NCI-H526 treated with DMSO at 0.1 percent for 48 hours (cell line): ENCODE data around the gene DMBT1.
A peak's percentile ranks its signal among the peaks of the same experiment; 100 is the strongest.

Source experiments
- DNase-seq: peaks from one replicate; lab custom pipeline; 2025; lab: John Stamatoyannopoulos, UW

Gene DMBT1

DNA sequence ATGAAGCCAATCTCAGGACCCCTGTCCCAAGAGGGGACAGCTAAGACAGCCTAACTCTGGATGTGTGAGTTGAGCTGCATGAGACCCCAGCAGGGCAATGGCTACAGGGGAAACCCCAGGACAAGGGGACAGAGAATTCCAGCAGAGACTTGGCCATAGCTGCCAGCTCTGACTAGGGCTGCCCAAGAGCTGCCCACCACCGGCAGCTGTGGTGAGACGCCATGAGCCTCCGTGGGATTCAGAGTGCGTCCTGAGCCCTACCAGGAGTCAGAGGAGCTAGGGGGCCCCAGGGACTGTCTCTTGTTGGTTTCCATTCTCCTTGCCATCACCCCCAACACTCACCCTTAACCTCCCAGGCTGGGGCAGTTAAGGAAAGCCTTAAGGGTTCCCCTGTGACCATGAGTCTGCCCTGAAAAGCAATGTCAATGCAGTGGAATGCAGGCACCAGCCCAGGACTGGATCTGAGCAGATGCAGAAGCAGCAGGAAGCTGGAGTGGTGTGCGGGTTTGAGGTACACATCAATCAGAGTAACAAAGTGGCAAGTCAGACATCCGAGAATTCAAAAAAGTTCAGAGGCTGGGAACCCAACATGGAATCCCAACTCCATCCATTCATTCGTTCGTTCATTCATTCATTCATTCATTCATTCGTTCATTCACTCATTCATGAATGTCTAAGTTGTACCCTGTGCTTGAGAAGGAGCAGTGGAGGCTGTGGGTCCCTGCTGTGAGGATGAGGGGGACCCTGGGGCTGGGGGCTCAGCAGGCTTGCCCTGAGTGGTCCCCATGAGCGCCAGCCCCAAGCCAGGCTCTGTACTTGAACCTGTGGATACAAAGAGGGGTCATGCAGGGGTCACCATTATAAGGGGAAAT lies 86.2 kb downstream of the DMBT1 start:
- DNase-seq, result no peak

DNA sequence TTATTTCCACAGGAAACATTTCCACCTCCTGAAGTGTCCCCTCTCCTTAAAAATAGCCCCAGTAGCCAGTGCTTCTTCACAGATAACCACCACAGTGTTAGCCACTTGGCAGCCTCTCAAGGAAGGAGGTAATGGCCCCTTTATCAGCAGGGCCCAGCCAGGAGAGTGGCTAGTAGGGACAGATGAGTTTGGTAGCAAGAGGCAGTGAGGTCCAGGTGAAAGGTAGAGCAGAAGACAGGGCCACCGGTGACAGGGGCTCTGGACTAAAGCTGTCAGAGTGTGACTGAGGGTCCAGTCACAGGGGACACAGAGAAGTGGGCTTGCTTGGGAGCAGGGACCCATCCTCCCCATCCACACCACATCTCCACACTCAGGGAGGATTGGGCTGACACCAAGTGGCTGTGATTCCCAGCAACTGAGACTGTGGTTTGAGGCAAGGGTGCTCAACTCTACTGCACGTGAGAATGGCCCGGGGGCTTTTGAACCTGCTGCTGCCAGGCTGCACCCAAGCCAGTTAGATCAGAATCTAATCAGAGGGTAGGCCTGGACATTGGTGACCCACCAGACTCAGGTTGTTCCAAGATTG lies 86.9 kb downstream of the DMBT1 start:
- DNase-seq, result no peak

DNA sequence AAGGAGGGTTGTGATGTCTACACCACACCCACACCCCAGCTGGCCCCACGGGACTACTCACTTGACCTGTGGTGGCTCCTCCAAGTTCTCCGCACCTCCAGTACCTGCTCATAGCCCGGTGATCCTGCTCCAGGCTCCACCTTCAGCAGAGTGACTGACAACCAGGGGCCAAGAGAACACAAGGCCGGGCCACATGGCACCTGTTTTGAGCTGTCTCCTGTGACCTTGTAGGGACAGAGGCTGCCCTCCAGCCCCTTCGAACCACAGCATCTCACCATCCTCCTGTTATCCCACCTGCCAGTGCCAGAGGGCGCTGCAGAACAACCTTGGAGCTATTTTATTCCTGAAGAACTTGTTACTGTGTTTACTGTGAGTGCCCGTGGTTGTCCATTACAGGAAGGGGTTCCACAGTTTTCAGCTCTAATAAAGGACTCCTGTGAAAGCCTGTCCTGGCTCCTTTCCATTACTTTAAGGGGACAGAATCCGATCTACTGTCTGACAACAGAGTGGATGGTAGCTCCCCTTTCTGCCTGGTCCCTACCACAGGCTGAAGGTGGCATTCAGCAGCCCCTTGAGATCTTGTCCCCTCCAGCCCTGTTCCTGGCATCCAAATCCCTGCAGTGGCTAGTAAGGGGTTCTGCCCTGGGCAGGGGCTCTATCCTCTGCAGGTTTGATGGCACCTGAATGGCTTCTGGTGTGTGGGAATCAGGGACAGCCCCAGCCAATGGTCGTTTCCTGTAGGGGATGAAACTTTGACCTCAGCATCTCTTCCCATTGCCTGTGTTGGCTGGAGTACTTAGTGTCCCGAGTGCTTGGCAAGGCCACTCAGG lies 88.3 kb downstream of the DMBT1 start:
- DNase-seq, result peak; percentile 28

DNA sequence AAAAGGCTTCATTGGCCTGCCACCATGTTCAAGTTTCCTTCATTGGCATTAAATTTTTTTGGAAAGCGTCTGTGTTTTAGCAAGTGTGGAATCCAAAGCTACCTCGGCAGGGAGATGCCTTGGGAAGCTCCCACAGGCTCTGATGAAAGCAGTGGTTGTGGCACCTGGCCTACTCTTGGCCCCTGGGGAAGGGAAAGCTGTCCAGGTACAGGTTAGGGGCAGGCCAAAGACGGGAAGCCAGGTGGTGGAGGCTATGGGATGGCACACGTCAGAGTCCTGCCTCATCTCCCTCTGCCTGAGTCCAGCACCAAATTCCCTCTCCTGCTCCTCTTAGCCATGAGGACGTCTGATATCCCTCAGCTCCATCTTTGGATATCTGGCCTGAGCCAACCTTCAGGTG lies 89.3 kb downstream of the DMBT1 start:
- DNase-seq, result no peak

DNA sequence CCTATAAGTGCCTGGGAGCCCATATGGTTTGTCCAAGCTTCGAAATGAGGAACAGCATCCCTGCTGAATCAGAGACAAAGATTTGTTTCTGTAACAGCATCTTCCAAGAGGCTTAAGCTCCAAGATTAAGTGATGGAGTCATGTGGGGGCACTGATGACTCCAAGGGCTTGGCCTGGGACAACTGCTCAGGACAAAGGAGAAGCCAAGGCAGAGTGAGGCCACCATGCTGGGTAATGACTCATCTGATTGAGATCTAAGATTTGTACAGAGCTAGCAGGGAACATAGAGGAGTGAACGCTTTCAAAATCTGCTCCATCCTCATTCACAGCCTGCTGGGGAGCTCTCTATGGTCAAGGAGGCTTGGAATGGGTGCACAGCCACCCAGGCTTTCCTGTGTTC lies 89.8 kb downstream of the DMBT1 start:
- DNase-seq, result no peak

DNA sequence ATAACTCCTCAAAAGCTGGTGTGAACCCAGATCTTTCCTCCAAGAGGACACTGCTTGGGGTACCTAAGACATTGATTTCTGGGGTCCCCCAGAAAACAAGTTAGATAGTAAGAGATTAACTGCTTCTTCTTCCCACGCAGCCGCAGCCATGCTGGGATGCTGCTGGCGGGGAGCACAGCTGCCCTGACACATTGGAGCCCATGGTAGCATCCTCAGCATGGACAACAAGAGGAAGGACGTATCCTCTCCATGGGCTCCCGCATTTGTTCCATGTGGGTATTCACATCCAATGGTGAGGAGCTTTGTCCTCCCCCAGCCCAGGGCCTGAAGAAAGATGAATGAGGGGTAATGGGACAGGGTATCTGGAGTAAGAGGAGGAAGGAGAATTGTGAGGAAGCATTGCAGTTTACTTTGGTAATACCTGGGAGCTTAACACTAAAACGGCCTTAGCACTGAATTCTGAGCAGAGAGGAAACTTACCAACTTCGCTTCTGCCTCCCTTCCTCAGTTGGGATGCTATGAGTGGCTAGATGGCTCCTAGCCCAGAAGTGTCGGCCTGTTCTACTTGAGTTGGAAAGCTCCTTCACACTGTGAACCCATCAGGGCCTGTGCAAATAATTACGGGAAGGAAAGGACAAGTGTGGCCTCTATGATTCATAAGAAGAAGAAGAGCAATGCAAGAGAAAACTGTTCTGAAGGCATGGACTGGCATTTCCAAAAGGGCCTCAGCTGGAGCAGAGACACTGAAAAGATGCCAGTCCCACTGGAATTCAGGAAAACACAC lies 95.2 kb downstream of the DMBT1 start:
- DNase-seq, result no peak

DNA sequence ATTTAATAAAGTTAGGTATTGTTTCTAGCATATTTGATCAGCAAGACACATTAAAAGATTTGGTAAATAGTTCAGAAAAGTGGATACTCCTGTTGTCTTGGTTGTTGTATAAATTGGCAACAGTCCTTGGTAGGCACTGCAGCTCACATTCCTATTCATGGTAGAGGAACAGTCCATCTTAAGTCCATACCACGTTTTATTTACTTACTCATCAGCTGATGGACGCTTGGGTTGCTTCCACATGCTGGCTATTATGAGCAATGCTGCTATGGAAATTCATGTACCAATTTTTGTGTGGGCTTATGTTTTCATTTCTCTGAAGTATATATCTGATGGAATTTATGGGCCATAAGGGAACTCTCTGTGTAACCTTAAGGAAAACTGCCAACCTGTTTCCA lies 95.8 kb downstream of the DMBT1 start:
- DNase-seq, result no peak

DNA sequence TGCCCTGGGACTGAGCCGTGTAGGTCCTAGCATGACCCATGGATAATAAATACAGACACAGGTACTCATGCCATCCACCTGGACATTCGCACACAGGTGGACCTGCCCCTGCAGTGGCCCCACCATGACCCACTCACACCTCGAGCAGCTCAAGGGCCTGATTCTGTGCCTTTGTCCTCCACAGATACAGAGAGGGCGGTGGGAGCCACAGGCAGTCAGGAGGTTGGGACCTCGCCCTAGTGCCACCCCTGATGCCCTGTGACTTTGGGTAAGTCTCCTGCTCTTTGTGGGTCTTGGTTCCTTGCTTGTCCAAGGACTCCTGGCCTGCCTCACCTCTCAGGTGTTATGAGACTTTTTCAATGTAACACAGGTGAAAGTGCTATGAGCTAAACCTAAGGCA lies 96.2 kb downstream of the DMBT1 start:
- no peak for DNase-seq

DNA sequence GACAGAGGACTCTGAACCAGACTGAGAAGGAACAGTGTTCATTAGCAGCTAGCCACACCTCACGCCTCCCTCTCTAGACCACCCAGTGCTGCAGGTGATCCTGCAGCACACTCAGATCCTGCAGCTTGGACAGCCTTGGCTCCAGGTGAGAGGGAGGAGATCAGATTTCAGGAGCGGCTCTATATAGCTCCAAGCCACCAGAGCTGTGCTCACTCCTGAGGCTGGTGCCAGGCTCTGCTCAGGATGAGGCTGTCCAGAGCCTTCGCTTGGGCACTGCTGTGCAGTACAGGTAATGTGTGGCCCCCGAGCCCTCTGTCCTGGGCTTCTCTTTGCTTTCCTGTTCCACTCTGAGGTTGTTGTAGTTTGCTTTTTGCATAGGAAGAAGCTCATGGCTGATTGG lies 96.7 kb downstream of the DMBT1 start:
- DNase-seq, result no peak

DNA sequence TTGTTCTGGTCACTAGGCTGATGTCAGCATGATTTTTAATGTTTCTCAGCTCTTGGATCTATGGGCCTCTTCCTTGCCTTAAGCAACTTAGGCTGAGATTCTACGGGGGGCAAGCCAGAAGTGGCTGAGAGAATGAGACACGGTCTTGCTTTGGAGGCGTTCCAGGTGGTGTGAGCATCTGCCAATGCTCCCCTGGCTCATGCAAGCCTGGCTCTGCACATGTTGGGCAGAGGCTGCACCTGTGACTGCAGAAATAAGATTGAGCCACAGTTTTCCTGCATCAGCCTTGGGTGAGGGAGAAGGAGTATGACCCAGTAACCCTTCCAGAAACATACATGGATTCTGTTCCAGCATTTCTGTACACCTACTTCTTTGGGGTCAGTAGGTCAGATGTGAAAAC lies 97.2 kb downstream of the DMBT1 start:
- DNase-seq, result no peak

DNA sequence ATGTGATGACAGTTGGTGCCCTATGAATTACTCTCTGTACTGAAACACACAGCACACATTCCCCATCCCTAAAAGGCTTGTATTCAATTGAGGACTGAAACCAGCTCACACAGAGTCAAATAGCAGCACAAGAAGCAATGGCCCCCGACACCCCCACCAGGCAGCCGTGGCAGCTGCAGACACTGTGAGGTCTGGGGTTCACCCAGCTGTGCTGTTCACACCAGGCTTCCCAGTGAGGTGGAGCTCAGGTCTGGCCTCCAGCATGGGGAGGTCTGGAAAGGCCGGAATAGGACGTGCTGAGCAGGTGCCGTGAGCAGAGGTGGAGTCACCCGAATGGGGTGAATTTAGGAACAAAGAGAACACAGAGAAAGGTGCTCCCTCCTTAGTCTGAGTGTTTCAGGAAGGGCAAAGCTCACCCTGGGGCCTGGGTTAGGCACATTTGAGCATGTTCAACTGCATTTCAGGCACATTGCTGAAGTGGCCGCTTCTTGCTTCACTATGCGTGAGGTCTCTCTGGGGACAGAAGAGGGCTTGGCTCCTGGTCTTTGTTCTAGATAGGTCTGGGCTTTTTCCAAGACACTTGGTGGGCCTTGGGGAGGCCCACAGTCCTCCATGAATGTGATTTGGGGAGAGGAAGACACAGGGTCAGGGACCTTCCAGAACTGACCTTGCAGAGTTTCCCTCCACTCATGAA lies 97.9 kb downstream of the DMBT1 start:
- DNase-seq, result no peak

DNA sequence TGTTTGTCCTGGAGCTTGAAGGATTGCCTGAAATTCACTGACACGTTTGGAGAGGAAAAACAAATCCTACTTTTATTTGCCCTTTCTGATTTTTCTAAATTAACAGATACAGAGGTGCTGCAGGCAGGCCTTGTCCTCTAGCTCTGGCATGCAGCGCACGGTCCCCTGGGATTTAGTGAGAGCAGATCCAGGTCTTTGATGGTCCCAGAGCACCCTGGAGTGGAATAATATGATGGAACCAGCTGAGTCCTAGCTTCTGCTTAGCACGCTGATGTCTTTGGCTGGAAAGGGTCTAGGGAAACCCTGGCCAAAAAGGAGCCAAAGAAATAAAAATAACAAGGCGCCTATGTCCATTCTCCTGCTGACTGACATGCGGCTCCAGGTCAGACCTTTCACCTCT lies 98.6 kb downstream of the DMBT1 start:
- no peak for DNase-seq

DNA sequence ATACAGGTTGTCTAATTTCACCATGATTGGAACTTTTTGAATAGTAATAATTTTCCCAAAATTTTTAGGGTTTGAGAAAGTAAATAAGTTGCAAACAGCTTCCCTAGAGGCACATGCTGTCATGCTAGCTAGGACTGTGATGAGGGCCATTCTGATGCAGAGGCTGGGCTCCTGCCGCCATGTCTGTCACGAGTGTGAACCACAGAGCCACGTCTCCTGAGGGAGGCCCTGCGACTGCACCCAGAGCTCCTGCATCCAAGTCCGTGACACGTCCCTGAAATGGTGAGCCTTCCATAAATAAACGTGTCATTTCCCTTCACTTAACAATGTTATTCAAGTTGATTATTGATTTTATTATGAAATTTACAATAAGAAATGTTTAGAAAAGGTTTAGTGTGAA lies 99.1 kb downstream of the DMBT1 start:
- no peak for DNase-seq

DNA sequence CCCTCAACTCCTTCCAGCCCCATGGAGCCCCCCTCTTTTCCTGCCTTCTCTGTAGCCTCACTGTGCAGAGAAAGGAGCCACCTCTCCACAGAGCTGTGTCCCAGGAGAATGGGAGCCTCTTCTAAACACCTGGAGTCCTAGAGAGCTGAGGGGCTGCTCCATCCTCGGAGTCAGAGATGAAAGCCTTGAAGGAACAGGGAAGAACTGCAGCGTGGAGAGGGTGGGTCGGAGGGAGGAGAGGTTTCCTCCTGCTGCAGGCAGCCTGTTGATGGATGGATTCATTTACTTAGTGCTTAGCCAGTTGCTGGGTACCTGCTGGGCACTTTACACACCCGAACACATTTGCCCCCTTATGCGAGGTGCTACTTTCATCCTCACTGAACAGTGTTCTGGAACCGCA lies 100.1 kb downstream of the DMBT1 start:
- DNase-seq, result no peak

DNA sequence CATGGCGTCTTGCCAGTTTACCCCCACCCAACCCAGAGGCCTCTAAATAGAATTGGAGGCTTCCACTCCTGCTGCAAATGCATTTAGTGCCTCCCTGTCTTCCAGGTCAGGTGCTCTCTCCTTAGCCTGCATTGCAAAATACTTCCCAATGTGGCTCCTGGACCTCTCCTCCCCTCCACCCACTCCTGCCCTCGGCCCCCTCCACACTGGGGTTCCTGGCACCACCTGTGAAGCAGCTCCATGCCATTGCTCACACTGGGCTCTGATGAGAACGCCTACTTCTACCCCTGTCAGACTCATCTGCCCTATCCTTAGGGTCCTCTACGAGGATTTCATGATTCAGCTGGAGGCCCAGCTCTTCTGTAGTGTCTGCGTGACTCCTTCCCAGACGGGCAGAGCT lies 101.7 kb downstream of the DMBT1 start:
- no peak for DNase-seq

DNA sequence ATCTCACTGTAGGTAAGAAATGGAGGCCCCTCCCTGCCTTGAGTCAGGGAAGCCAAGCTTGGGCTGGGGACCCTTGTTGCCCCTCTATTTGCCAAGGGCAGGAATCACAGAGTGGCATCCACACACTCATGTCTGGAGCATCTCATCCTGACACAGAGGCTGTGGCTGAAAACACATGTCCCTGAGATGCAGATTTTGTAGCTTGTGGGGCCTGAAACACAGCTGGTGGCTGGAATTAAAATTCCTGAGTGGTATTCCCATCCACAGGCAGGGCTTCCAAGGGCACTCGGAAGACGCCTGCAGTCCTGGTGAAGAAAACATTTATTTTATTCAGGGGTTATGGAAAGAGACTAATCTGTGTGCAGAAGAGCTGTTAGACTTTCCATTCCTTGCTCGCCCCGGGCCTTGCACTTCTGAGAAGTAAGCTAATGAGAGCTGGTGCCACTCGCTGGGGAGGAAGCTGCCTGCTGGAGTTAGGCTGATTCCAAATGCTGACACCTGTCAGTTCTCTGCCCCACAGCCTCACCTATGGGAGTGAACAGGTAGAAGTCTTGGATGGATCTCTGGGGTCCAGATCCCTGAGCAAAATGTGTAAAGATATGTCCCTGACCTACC lies 103.1 kb downstream of the DMBT1 start:
- no peak for DNase-seq

DNA sequence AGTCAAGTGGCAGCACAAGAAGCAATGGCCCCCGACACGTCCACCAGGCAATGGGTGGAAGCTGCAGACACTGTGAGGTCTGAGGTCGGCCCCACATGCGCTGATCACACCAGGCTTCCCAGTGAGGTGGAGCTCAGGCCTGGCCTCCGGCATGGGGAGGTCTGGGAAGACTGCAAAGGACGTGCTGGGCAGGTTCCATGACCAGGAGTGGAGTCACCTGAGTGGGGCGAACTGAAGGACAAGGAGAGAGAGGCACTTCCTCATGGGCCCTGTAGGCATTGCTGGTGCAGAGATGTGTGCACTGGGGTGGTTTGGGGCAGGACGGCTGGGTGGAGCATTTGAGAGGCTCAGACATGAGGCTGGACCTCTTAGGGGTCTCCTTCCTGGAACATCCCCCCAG lies 103.9 kb downstream of the DMBT1 start:
- DNase-seq, result no peak

DNA sequence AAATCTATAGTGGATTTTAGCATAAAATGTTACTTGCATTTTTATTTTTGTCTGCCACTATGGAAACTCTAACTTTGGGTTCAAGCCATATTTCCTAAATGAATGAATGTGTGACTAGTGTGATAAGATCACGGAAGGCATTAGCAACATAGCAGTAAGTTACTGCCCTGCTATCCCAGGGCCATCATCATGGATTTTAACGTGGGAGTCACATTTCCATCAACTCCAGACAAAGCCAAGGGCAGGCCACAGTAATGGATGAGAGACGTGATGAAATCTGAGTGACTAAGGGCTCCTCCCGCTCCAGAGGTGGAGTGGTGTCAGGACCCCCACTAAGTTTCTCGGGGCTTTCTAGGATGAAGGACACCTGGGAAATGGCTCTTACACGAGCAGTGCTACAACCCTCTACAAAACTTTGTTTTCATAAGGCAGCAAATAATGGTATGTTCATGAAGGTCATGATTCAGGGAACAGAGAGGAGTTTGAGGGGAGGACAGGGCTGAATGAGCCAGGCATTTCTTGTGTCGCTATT lies 104.8 kb downstream of the DMBT1 start:
- DNase-seq, result no peak

DNA sequence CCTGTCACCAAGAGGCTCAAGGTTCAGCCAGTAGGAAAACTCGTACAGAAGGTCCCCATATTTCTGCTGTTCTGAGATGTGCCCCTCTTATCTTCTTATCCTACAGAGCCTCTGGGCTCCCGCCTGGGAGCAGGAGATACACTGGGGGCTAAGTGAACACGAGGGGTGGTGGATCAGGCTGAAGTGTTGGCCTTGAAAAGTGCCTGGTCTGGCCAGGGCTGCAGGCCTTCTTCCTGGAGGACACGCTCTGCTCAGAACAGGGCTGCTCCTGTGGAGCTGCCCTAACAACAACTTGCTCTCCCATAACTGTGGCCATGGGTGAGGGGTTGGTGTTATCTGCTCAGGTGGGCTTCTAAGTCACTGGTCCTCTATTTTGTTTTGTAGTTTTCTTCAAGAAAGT lies 105.4 kb downstream of the DMBT1 start:
- DNase-seq, result no peak

DNA sequence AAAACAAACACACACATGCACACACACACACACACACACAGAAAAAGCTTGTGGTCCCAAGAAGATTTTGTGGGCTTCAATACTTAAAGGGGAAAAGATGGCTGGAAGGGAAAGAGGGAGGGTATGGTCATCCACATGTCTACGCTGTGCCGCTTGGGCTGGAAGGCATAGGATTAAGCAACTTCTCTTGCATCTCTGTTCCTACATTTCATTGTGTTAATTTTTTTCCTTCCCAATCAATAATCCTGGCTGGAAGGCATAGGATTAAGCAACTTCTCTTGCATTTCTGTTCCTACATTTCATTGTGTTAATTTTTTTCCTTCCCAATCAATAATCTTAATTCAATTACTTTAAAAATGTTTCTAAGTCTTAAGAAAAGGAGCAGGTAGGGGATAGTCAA lies 108.5 kb downstream of the DMBT1 start:
- no peak for DNase-seq

DNA sequence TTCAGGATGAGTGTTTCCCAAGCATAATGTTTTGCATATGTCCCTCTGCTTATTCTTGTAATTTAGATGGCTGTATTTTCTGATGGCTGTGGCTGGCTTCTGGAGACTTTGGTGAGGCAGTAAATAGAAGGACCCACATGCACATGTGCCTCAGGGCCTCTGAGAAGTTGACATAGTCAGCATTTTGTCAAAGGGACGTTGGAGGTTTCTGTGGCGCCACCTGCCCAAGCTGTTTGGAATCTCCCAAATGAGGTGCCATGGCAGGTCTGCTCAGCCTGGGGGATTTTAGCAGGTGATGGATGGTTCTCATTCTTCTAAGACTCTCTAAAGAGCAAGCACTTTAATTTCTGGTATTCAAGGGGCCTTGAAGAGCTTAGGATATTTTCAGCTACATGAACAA lies 109.3 kb downstream of the DMBT1 start:
- no peak for DNase-seq
